PFSK-1 (cell line): Measurements from ENCODE around the gene NTM.

Experiments used
- POLR2AphosphoS5 ChIP-seq: IDR thresholded peaks from 2 replicates; pipeline ENCODE4 v1.6.1; 2012; ENCODE audit warnings: low read depth, mild to moderate bottlenecking, control low read depth, low read length, moderate library complexity
- SIN3A ChIP-seq: IDR thresholded peaks from 2 replicates; pipeline ENCODE4 v1.6.1; 2012; ENCODE audit warnings: mild to moderate bottlenecking, low read length, moderate library complexity, borderline replicate concordance; ENCODE audit not compliant: insufficient read depth
- TAF1 ChIP-seq: IDR thresholded peaks from 2 replicates; pipeline ENCODE4 v1.6.1; 2012; ENCODE audit warnings: low read length, control low read depth, borderline replicate concordance; ENCODE audit not compliant: insufficient read depth
- TF ChIP-seq, protein P1 (sequence below), 2 experiments: IDR thresholded peaks; 2 replicates each; pipeline versions ENCODE4 v1.6.1 to v1.8.0; 2011 to 2012; ENCODE audit warnings: low read depth in 2 of 2, low read length in 2 of 2, control low read depth in 1 of 2, inconsistent platforms in 1 of 2, mild to moderate bottlenecking in 1 of 2, moderate library complexity in 1 of 2; ENCODE audit not compliant: insufficient read depth in 1 of 2

DNA sequence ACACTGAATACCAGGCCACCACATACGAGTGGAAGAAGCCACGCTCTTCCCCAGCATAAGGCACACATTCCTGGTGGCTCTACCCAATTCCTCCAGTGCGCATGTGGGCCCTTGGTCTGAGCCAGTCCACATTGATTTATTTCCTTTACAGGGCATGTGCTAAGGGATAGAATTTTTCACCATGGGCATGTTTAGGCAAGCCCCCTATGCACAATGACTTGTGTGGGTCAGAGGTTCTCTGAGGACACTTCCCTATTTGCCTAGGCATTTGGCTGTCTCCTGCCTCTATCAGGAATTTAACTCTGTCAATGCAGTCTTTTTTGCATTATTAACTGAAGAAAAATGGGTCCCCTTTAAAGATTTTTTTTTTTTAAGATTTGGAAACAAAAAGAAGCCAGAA is 718.1 kb downstream of the NTM start:
- TF ChIP-seq POLR2AphosphoS5, result no peak
- no peak for TF ChIP-seq SIN3A
- TF ChIP-seq TAF1, result no peak
- TF ChIP-seq, protein P1, sequence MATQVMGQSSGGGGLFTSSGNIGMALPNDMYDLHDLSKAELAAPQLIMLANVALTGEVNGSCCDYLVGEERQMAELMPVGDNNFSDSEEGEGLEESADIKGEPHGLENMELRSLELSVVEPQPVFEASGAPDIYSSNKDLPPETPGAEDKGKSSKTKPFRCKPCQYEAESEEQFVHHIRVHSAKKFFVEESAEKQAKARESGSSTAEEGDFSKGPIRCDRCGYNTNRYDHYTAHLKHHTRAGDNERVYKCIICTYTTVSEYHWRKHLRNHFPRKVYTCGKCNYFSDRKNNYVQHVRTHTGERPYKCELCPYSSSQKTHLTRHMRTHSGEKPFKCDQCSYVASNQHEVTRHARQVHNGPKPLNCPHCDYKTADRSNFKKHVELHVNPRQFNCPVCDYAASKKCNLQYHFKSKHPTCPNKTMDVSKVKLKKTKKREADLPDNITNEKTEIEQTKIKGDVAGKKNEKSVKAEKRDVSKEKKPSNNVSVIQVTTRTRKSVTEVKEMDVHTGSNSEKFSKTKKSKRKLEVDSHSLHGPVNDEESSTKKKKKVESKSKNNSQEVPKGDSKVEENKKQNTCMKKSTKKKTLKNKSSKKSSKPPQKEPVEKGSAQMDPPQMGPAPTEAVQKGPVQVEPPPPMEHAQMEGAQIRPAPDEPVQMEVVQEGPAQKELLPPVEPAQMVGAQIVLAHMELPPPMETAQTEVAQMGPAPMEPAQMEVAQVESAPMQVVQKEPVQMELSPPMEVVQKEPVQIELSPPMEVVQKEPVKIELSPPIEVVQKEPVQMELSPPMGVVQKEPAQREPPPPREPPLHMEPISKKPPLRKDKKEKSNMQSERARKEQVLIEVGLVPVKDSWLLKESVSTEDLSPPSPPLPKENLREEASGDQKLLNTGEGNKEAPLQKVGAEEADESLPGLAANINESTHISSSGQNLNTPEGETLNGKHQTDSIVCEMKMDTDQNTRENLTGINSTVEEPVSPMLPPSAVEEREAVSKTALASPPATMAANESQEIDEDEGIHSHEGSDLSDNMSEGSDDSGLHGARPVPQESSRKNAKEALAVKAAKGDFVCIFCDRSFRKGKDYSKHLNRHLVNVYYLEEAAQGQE (IDR thresholded peaks at IDR 0.05; ENCODE audit: insufficient read depth in 1 of 2, low read depth in 2 of 2, low read length in 2 of 2), result no peak
